GM20000 (cell line): ENCODE data around the gene PPFIA2.

Experiments used
- DNase-seq: peaks from one replicate; pipeline ENCODE4 v3.0.0; 2012; ENCODE audit warnings: low spot score
- TF ChIP-seq, protein P1 (sequence below): IDR thresholded peaks from 2 replicates; pipeline ENCODE4 v1.5.1; 2012; ENCODE audit warnings: mild to moderate bottlenecking, control low read depth; ENCODE audit errors: extremely low read depth, missing control alignments

The PPFIA2 gene

DNA sequence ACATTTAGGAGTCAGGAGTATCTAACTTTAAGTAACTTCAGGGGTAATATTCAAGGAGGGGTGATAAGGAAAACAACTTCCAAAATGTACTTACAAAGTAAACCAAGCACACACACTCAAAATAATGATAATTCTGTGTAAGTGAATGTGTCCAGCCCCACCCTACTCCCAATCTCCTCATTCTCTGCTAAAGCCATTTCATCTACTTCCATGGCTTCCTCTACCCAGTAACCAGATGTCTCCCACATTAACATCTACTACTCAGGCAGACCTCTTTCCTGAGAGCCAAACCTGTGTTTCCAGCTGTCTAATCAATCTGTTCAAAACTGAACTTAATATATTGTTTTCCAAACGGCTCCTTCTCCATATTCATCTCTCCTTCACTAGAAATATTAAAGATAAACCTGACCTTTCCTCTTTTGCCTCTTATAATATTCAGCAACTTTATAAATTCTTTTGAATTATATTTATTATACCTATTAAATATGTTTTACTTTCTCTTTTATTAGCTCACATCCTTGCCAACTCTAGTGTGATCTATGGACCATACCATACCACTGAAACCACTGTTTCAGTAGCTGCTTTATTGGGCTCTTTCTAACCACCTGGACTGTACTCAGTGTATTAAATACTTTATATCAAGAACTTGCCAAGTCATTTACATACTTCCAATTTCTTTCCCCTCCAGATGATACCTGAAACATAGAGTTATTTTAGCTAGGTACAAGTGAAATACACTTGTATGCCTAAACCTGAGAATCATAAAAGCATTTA is 170.7 kb downstream of the PPFIA2 start:
- TF ChIP-seq, protein P1, sequence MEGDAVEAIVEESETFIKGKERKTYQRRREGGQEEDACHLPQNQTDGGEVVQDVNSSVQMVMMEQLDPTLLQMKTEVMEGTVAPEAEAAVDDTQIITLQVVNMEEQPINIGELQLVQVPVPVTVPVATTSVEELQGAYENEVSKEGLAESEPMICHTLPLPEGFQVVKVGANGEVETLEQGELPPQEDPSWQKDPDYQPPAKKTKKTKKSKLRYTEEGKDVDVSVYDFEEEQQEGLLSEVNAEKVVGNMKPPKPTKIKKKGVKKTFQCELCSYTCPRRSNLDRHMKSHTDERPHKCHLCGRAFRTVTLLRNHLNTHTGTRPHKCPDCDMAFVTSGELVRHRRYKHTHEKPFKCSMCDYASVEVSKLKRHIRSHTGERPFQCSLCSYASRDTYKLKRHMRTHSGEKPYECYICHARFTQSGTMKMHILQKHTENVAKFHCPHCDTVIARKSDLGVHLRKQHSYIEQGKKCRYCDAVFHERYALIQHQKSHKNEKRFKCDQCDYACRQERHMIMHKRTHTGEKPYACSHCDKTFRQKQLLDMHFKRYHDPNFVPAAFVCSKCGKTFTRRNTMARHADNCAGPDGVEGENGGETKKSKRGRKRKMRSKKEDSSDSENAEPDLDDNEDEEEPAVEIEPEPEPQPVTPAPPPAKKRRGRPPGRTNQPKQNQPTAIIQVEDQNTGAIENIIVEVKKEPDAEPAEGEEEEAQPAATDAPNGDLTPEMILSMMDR: no peak
- no peak for DNase-seq

DNA sequence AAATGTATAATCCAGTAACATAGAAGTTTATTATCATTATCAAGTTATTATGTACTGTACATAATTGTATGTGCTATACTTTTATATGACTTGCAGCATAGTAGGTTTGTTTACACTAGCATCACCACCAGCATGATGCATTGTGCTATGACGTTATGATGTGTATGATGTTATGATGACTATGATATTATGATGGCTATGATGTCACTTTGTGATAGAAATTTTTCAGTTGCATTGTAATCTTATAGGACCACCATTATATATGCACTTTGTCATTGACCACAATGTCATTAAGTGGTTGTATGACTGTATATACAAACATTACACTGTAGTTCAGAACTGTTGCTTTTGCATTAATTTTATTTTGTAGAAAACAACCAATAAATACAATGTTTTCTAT is 173.4 kb downstream of the PPFIA2 start:
- TF ChIP-seq, protein P1: no peak
- no peak for DNase-seq

DNA sequence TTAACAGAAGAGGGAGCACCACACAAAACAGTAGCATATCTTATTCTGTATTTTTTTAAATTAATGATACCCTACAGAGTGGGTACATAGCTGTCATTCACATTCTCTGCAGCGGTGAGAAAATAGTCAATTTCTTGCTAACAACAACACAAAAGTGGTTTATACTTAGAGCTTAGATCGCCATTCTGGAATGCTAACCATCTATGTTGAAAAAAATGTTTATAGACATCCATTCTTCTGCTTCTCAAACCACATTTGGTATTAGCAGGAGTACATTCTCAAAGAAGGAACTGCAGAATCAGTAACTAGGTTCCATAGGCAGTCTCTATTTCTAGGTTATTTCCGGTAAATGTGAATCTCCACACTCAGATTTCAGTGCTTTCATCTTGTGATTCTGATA is 185.9 kb downstream of the PPFIA2 start:
- no peak for DNase-seq
- TF ChIP-seq, protein P1: no peak

DNA sequence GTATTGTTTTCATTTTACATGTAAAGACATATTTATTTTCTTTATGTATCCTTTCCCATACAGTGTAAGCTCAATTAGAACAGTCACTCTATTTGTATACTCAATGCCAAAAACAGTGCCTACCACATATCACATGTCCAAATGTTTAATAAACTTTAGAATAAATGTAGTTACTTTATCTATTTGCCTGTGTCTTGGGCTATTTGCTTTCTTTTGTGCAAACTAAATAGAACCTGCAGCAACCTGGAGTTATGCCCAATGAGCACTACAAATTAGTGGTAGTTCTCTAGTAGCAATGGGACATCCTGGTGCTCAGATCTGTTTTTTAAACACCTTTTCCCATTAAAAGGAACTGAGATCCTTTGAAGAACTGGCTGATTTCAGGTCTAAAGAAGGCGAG is 186.7 kb downstream of the PPFIA2 start:
- DNase-seq: no peak
- TF ChIP-seq, protein P1: no peak

DNA sequence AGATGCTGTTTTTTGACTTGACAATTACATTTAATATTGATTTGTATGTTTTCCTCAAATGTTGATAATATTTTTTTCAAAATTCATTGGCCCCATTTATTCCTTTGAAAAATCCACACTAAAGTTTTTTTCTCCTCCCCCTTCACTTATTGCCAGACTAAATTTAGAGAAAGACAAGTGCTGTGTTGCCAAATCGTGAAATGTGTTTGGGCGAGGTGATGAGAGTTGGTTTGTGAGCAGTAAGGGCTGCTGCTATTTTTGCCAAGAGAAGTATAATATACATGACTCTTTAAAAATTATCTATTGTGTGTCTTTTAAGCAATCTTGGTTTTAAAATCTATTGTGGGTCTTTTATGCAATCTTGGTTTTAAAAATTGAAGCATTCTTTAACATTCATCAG is 188.9 kb downstream of the PPFIA2 start:
- TF ChIP-seq, protein P1: no peak

DNA sequence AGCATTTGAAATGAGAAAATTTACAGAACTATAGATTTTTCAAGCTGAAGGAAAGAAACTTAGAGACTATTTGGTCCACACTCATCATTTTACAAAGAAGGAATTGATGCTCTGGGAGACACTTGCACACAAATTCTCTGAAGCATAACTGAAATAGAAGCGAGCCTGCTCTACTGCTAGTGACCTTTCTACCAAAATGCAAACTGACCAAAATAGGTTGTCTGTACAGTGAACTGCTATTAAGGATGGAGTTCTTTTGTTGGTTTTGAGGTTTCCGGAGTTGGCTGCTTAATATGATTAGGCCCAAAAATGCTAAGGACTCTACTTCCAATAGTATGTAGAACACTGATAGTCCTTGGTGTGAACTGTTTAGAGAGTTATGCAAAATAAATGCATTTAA is 194.9 kb downstream of the PPFIA2 start:
- no peak for DNase-seq
- TF ChIP-seq, protein P1: no peak

More for the DNA sequence above, 188.9 kb downstream of the PPFIA2 start:
- DNase-seq: no peak

DNA sequence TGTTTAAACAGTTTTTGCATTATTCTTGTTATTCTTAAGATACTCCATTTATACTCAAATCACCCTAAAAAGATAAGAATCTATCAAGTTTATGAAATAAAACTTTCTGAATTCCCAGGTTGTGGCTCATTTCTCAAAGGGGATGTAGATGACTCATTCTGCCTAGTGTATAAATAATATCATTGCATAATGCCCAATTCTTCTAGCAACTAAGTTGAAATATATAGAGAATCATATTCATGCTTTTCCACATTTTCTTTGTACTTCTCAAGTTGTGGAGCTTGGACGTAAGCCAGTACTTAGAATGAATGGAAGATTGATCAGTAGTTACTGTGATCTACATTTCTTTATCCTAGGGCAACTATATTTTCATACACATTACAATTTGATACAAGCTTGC is 201.1 kb downstream of the PPFIA2 start:
- TF ChIP-seq, protein P1: no peak
- no peak for DNase-seq
